ENCODE measurements around the gene NSL1.
"Not testable (repeated sequence)": the region's sequence is repeated elsewhere in the genome, so short reads cannot be mapped to it uniquely, and the experiment has no call there.

NSL1 gene

DNA sequence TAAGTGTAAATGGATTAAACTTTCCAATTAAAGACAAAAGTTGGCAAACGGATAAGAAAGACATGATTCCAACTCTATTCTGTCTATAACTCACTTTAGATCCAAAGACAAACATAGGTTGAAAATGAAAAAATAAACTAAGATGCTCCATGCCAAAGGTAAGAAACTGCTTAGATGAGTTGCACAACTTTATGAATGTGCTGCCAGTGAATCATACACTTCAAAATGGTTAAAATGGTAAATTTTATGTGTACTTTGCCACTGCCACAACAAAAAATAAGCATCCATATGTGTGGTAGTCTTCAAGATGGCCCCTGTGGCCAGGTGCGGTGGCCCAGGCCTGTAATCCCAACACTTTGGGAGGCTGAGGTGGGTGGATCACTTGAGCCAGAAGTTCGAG lies 45.0 kb downstream of the NSL1 start:
- no peak for DNase-seq

DNA sequence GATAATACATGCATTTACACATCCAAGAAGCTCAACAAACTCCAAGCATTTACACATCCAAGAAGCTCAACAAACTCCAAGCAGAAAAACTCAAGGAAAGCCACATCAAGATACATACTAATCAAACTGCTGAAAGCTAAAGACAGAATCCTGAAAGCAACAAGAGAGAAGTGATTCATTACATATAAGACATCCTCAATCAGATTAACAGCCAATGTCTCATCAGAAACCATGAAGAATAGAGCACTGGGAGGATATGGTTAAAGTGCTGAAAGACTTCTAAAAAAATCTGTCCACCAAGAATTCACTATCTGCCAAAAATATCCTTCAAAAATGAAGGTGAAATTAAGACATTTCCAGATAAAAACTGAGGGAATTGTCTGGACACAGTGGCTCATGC lies 46.3 kb downstream of the NSL1 start:
- no peak for DNase-seq

DNA sequence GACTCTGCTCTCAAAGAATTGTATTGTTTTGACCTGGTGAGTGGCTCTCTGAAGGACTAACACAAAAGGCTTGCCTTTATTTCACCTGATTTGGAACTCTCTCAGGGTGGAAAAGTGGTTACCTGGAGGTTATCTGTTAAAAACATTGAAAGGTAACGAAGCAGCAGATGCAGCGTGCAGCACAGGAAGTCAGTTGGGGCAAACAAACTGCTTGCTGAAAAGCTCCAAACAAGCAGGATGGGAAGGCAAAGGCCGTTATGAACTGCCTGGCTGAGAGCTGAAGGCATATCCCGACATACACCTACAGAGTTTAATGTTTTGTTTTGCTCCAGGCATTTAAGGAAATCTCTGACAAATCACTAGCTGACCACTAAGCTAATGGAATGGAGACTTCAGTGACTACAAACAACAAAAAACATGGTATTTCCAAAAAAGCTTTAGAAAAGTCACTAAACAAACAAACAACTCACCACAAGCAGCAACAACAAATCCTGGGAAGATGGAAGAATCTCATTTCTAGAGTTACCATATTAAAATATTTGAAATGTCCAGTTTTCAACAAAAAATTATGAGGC lies 47.6 kb downstream of the NSL1 start:
- no peak for DNase-seq

DNA sequence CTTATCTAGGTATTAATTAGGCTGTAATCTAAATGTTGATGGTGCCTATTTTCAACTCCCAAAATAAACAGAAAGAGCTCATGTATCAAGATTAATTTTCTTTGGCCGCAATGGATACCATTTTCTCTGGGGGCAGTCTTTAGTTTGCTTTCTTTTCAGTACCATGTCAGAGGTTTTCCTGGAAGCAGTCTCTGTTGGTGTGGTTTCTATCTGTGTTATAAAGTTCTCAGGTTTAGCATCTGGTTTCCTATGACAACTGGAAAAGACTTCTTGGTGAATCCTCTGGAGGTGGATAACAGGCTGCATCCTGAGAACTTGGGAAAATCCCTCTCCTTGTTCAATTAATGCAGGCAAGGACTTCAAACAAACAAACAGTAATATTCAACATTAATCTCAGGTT lies 53.2 kb downstream of the NSL1 start:
- no peak for DNase-seq

DNA sequence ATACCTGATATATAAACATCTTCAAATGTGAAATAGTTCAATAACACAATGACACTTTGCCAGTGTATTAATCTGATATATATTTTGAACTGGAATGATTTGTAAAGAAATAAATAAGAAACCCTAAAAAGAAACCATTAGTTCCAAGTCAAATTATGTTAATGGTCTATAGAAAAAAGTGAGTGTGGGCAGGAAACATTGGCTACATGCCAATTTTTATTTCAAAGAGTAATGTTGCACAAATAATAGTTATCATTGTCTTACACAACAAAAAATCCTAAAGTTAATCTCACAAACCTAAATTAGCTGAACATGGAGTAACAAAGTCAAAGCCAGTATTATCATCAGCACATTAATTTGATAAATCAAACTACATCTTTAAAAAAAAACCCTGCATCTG lies 54.0 kb downstream of the NSL1 start:
- no peak for DNase-seq

DNA sequence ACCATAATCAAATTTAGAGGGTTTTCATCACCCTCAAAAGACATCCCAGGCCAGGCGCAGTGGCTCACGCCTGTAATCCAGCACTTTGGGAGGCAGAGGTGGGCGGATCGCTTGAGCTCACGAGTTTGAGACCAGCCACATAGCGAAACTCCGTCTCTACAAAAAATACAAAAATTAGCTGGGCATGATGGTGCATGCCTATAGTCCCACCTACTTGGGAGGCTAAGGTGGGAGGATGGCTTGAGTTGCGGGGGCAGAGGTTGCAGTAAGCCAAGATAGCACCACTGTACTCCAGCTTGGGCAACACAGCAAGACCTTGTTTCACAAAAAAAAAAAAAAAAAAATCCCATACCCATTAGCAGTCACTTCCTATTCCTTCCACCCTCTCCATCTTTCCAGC lies 58.5 kb downstream of the NSL1 start:
- no peak for DNase-seq

DNA sequence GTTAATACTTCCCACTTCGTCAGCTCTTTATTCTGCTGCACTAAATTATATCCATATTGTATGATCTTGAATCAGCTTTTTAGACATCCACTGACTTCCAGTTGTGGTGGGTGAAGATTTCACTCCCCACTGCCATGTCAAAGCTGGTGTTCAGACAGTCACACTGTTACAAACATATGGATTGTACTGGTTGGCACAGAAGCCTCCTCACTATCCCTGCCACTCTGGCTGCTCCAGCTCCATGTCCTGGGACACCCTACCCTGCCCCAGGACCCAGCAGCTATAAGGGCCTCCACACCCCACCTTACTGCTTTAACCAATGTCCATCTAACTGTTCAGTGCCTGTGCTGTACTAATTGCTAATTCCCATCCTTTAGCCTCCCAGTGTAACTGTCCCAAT lies 59.9 kb downstream of the NSL1 start:
- DNase-seq, result no peak

DNA sequence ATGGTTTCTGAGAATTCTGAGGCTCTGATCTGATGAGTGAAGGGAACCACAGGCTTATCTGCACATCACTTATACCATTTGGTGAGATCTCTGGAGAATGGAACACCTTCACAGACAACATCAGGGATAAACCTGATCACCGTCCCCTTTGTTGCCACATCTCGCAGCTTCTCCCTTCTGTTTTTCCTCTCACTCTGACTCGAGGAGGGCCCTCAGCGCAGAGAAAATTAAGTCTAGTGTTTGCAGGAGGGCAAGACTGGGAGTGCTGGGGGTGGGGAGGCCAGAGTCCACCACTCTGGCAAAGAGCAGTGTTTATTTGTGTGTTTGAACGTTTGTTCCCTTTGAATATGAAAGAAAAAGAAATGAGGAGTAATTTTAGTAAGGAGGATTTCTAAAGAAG lies 63.0 kb downstream of the NSL1 start:
- no peak for DNase-seq

DNA sequence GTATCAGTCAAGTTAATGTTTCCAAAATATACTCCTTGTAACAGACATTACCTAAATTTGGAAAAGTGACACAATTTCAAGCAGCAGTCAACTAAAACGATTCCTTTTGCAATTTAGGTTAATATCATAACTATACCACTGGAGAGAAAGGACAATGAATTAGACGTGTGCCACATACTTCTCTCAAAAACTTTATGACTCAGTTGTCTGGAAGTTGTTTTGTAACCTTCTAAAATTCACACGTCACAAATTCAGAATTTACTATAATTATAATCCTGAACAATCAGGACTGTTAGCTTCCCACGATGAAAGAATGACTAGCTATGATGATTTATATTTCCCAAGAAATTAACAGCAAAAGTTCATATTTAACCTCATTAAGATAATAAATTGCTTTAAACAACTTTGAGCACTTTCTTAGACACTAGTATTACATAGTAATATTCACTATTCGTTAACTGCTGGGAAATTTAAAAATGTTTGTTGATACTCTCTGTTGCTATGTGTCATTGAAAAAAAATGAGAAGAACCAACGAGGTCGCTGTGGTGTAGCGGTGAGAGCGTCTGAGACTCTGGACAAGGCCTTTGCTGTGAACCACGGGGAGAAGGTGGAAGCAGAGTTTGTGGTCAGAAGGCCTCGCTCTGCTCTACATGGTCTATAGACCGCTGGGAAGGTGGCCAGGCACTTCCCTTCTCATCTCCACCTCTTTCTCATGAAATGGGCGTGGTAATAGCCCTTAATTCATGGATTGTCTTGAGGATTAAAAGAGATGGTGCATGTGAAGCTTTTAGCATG lies 64.0 kb downstream of the NSL1 start:
- no peak for DNase-seq

DNA sequence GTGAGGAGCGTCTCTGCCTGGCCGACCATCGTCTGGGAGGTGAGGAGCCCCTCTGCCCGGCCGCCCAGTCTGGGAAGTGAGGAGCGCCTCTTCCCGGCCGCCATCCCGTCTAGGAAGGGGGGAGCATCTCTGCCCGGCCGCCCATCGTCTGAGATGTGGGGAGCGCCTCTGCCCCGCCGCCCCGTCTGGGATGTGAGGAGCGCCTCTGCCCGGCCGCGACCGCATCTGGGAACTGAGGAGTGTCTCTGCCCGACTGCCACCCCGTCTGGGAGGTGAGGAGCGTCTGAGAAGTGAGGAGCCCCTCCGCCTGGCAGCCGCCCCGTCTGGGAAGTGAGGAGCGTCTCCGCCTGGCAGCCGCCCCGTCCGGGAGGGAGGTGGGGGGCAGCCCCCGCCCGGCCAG lies 66.9 kb downstream of the NSL1 start:
- not testable (repeated sequence) for DNase-seq

DNA sequence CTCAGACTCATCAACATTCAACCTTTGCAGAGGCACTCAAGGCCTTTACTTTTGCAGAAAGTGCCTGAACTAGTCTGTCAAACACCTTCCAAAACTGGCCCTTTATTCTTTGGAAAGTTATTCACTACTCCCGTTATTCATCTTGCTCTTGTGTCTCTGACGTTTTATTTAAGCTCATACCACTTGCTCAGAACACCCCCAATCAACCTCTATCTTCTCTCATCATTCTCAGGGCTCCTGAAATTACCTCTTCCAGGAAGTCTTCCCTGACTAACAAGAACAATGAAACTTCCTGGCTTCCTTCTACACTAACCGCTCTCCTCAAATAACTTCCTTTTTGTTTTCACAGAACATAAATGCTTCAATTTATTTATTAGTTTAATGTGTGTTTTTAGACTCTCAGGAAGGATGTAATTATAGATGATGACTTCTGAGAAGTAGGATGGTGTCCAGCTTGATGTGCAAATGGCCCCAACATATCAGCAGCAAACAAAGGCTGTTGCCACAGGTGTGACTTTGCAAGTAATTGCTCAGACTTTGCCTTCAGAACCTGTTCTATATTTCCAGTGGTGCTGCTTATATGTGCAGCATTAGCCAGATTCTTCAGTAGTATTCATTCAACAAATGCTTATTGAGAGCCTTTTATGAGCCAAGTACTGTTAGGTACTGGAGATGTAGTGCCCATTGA lies 69.2 kb downstream of the NSL1 start:
- DNase-seq, result no peak

DNA sequence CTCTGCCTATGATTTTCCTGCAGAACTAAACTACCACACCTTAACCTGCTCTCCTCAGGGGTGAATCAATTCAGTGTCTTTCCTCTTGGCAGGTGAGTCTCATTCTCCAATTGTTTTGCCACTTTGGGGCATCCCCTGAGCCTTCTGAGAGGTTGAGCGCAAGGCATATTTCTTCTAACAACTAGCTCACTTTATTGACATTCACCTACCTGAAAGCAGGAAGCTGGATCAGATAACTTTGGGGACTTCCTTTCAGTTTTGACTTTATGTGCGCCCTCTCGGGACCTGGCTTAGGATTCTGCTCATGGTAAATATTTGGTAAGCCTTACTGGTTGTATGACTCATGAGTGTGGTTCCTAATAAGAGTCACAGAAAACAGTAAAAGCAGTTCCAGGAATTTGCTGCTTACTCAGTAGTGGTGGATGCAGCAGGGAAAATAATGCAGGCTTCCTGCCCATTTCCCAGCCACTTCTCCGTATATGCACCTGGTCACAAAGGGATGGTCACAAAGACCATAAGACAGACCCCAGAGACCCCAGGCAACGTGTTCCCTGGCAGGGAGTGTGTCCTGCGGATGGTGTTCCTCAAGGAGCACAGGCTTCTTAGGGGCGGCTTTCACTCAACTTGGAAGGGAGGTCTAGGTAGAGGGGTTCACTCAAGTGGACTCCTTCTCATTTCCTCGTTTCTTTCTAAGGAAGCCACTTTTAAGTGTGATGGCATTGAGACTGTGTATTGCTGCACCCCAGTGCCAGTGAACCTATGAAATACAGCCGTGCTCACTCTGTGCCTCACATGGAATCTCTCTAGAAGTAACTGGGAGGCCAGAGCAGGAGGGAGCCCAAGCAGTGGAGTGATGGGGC lies 70.0 kb downstream of the NSL1 start:
- no peak for DNase-seq

DNA sequence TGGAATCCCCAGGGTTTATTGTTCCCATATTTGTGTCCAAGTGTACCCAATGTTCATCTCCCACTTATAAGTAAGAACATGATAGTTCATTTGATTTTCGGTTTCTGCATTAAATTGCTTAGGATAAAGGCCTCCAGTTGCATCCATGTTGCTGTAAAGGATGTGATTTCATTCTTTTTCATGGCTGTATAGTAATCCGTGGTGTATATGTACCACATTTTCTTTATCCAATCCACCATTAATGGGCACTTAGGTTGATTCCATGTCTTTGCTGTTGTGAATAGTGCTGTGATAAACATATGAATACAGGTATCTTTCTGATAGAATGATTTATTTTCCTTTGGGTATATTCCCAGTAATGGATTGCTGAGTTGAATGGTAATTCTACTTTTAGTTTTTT lies 71.9 kb downstream of the NSL1 start:
- no peak for DNase-seq

DNA sequence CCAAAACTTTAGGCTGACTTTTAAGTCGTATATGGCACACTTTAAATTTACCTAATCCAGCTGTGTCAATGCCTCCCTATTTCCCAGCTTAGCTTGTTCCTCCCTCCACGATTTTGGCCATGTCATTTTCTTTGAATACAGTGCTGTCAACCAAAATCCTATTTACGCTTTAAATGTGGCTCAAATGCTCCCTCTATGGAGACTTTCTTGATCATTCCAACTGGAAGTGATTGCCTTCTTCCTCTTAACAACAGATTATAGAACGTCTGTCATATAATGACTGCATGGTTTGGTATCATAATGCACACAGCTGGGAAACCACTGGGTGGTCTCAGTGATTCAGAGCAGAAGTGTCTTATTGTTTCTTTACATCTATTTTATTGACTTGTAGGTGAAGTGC lies 73.1 kb downstream of the NSL1 start:
- no peak for DNase-seq

DNA sequence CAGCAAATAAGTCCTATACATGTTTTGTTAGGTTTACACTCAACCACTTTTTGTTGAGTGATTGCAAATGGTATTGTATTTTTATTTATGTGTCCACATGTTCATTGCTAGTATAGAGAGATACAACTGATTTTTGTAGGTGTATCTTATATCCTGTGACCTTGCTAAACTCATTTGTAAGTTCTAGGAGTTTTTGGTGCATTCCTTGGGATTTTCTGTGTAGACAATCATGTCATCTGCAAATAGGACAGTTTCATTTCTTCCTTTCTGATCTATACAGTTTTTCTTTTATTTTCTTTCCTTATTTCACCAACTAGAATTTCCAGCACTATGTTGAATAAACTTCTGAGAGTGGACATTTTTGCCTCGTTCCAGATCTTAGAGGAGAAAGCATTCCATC lies 75.4 kb downstream of the NSL1 start:
- no peak for DNase-seq

DNA sequence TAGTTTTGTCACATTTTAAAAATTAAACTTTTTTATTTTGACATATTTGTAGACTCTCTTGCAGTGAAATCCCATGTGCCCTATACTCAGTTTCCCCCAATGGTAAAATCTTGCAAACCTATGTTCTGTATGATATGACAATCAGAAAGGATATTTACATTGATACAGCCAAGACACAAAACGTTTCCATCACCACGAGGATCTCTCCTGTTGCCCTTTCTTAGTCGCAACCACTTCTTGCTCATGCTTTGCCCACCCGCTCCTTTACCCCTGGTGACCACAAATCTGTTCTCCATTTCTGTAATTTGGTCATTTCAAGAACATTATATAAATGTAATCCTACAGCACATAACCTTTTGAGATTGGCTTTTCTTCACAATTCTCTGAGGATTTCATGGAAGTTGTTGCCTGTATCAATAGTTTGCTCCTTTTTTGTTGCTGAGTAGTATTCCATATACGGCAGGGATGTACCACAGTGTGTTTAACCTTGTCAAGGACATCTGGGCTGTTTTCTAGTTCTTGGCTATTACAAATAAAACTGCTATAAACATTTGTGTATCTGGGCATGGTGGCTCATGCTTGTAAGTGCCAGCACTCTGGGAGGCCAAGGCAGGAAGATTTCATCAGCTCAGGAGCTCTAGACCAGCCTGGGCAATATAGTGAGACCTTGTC lies 78.0 kb downstream of the NSL1 start:
- no peak for DNase-seq

DNA sequence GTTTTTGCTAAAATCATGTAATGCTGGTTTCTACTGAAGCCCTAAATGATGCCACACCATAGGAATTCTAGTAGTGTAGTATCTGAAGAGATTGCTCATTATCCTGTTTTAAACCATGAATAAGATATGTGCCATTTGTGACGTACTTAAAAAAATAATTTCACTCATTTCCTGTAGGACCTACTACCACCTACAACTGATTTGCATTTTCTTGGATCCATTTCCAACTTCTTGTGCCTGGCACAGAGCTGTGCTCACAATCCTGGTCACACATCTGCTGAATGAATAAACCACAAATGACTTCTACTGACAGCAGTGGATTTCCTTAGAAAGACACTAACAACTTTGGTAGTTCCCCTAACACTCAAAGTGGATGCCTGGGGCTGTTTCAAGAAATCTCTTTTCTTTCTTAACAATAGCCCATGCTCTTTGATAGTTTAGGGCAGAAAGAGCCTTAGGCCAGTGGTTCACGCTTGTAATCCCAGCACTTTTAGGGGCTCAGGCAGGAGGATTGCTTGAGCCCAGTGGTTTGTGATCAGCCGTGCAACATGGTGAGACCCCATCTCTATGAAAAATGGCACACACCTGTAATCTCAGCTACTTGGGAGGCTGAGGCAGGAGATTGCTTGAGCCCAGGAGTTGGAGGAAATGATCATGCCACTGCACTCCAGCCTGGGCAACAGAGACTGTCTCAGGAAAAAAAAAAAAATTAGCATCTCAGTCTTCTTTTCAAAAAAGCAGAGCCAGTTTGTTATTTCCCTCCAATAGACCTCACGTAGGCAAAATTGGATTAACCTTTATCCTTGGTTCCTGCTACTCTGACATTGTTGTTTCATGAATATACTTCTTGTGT lies 78.9 kb downstream of the NSL1 start:
- no peak for DNase-seq

DNA sequence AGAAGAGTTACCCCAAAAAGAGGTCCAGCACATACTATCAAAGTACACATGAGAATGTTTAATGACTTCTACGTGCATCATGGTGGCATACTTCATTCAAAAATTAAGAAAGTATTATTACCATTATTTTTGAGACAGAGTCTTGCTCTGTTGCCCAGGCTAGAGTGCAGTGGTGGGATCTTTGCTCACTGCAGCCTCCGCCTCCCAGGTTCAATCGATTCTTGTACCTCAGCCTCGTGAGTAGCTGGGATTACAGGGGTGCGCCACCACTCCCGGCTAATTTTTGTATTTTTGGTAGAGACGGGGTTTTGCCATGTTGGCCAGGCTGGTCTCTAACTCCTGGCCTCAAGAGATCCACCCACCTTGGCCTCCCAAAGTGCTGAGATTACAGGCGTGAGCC lies 79.6 kb downstream of the NSL1 start:
- not testable (repeated sequence) for DNase-seq

DNA sequence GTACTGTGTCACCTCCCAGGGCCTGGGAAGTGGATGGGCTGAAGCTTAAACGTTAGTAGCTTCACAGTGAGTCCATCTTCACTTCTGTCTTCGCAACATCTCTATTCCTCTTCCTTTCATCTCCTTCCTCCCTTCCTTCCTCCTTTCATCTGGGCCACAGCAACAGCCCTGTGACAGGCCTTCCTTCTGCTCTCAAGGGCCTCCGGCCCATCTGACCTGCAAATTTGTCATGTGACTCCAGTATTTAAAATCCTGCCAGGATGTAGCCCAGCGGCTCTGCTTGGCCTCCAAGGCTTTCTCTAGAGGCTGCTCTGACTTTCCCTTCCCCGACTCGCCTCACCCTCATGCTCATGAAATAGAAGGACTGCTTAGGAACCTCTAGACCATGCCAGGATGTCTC lies 81.0 kb downstream of the NSL1 start:
- DNase-seq, result no peak

DNA sequence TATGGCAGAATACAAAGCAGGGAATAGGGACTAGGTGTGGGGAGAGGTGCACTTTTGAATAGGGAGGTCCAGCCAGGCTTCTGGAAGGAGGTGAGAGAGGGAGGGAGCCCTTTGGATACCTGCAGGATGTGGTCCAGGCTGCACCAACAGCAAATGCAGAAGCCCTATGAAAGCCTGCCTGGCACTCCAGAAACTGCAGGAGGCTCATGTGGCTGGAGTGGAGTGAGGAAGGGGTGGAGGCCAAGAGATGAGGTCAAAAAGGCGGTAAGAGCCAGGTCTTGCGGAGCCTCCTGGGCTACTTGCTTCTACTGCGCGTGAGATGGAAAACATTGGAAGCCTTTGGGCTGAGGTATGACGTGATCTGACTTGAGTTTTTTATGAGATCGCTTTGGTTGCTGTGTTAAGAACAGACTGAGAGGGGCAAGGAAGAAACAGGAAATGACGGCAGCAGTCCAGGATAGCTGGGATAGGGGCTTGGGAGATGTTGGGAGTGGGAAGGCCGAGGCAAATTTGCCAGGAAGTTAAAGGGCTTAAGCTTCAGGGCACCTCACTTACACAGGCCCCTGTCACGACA lies 87.5 kb downstream of the NSL1 start:
- DNase-seq, result no peak

DNA sequence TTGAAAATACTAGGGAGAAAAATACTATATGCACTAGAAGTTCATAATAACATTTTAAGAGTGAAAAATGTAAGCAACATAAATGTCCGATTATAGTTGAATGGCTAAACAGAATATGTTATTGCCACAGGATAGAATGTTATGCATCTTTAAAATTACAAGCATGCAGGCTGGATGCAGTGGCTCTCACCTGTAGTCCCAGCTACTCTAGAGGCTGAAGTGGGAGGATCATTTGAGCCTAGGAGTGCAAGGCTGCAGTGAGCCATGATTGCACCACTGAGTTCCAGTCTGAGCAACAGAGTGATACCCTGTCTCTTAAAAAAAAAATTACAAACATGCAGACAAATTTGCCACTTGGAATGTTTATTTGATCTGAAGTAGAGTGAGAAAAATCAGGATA lies 88.9 kb downstream of the NSL1 start:
- DNase-seq, result no peak

DNA sequence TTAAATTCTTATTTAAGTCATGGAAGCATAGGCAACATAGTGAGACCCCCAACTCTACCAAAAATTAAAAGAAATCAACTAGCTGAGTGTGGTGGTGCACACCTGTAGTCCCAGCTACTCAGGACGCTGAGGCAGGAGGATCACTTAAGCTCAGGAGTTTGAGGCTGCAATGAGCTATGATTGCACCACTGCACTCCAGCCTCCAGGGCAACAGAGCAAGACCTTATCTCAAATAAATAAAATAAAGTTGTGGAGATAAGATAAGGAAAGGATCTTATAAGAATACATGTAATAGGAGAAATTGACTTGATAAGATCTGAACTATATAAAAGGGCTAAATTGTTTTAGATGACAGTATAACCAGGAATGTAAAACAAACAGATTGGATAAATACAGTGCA lies 89.7 kb downstream of the NSL1 start:
- no peak for DNase-seq
